Panc1 (cell line): ENCODE data around the gene SIK2.

Experiments
- CTCF ChIP-seq: fragments of 450-650 bp; IDR thresholded peaks from 2 replicates; pipeline ENCODE4 v1.5.1; 2017; ENCODE audit warnings: mild to moderate bottlenecking
- POLR2AphosphoS5 ChIP-seq: IDR thresholded peaks from 2 replicates; pipeline ENCODE4 v1.6.1; 2012; ENCODE audit warnings: mild to moderate bottlenecking, low read depth, low read length, moderate library complexity
- REST ChIP-seq, 2 experiments: IDR thresholded peaks; 2 replicates each; pipeline ENCODE4 v1.6.1; 2011 to 2012; ENCODE audit warnings: low read depth in 2 of 2, control low read depth in 1 of 2, low read length in 1 of 2, mild to moderate bottlenecking in 1 of 2, moderate library complexity in 1 of 2; ENCODE audit not compliant: insufficient read depth in 1 of 2
- SIN3A ChIP-seq: IDR thresholded peaks from 2 replicates; pipeline ENCODE4 v1.6.1; 2012; ENCODE audit warnings: low read depth, mild to moderate bottlenecking, low read length, moderate library complexity, borderline replicate concordance; ENCODE audit not compliant: insufficient read depth

GRCh38 chr11:111779118-111779517 lies 176.9 kb downstream of the SIK2 start:
- TF ChIP-seq CTCF: no peak
- no peak for TF ChIP-seq POLR2AphosphoS5
- no peak for TF ChIP-seq SIN3A
- TF ChIP-seq REST (IDR thresholded peaks at IDR 0.05; ENCODE audit: insufficient read depth in 1 of 2, low read depth in 2 of 2, low read length in 1 of 2): no peak
